ENCODE data around the gene MYLK4.

The MYLK4 gene

GRCh38 chr6:2755456-2755855, 4.7 kb upstream of the MYLK4 start:
- no peak for DNase-seq

GRCh38 chr6:2754911-2755310, 4.2 kb upstream of the MYLK4 start:
- no peak for DNase-seq

GRCh38 chr6:2754393-2754792, 3.7 kb upstream of the MYLK4 start:
- DNase-seq, result no peak

- DNase-seq, result no peak
These were observed 3.0 kb upstream of the MYLK4 start for GRCh38 chr6:2753743-2754142.

GRCh38 chr6:2753110-2753489, 2.4 kb upstream of the MYLK4 start:
- no peak for DNase-seq

GRCh38 chr6:2752477-2753109, 1.9 kb upstream of the MYLK4 start:
- DNase-seq, result no peak

- no peak for DNase-seq
These were observed 1.1 kb upstream of the MYLK4 start for GRCh38 chr6:2751871-2752270.

- DNase-seq, result peak; percentile 37 to 75 (median 52)
These were observed 637 bp downstream of the MYLK4 start for GRCh38 chr6:2749969-2750600.

GRCh38 chr6:2748183-2748582, 2.5 kb downstream of the MYLK4 start:
- DNase-seq, result peak in 1 of 3 experiments; percentile 42

- no peak for DNase-seq
These were observed 4.1 kb downstream of the MYLK4 start for GRCh38 chr6:2746557-2747061.

- DNase-seq, result no peak
These were observed 5.5 kb downstream of the MYLK4 start for GRCh38 chr6:2745246-2745645.

GRCh38 chr6:2744778-2745177, 5.9 kb downstream of the MYLK4 start:
- no peak for DNase-seq

GRCh38 chr6:2744209-2744771, 6.4 kb downstream of the MYLK4 start:
- peak in 2 of 3 experiments; percentile 50 to 78 for DNase-seq

- no peak for DNase-seq
These were observed 7.2 kb downstream of the MYLK4 start for GRCh38 chr6:2743280-2744208.

- no peak for DNase-seq
These were observed 9.0 kb downstream of the MYLK4 start for GRCh38 chr6:2741756-2742155.

GRCh38 chr6:2740581-2740980, 10.1 kb downstream of the MYLK4 start:
- DNase-seq, result no peak

GRCh38 chr6:2739335-2739734, 11.4 kb downstream of the MYLK4 start:
- peak in 1 of 3 experiments; percentile 29 for DNase-seq

GRCh38 chr6:2738373-2738979, 12.2 kb downstream of the MYLK4 start:
- peak; percentile 38 to 80 (median 48) for DNase-seq

GRCh38 chr6:2737885-2738284, 12.8 kb downstream of the MYLK4 start:
- no peak for DNase-seq

- DNase-seq, result no peak
These were observed 16.1 kb downstream of the MYLK4 start for GRCh38 chr6:2734488-2735166.

- DNase-seq, result no peak
These were observed 16.8 kb downstream of the MYLK4 start for GRCh38 chr6:2733736-2734480.

Data from NCI-H1417 (cell line).